Posterior vena cava (tissue), 2 donors: ENCODE measurements around the gene AP1G2. TPM values are rescaled to one million over a fixed set of nuclear protein-coding genes. Genes with fewer than 3 reads are reported as not detected.
A peak's percentile ranks its signal among the peaks of the same experiment; 100 is the strongest.

Experiments used
- DNase-seq: peaks from one replicate; pipeline ENCODE4 v3.0.0-alpha.2; 2020; ENCODE audit warnings: low spot score
- intact Hi-C, 2 donors: fragments of 100-400 bp; cut with DNase I; formaldehyde crosslinking; loops; one replicate each; pipeline versions ENCODE4 v1.14.1 to v1.14.2; 2022 to 2023
- total RNA-seq, 2 donors: library from RNA; stranded (reverse); fragmentation: NEBNext Ultra II Directional; extraction: Animal tissue kit (Norgen Biotek cat#: 25700); gene quantifications; one replicate each; pipeline ENCODE4 v1.2.1, GENCODE V29; 2021
- donor health status: DM: yes; HTN: yes; CAD: no.
- donor health status: DM: yes; HTN: yes; CAD: no.

The AP1G2 gene
- total RNA-seq, 2 donors from 2014 or later, result 31.5 to 36.5 TPM

DNA sequence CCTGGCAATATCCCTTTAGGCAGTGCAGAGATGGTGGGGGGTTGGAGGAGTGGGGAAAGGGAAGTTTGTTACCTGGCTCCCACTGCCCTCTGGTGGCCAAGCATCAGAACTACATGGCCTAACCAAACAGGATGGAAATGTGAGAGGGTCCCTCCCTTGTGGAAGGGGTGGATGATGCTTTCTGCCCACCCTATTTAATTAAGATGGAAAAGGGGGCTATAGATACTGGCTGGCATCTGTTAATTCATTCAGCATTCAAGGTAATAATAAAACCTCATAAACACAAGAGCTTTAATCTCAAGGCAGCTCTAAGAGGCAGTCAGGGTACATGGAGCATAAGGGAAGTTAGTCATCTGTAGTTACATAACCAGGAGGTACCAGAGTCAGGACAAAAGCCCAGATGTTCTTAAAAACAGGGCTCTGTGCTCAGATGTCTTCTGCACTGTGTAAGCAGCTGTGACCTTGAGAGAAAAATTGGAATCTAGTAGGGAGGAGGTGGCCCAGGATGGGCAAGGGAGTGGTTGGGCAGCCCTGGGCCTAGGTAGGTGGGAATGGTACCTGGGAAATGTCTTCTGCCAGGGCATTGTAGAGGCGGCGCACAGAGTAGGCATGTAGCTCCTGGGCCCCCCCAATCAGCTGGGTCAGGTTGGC, 4.6 kb downstream of the AP1G2 start:
- intact Hi-C loops, result loop anchor here (2.0 to 10.0 kb wide), 2 partner anchors 84 to 228 kb away; no protein-coding TSS in a partner anchor
- peak; percentile 76 for DNase-seq

DNA sequence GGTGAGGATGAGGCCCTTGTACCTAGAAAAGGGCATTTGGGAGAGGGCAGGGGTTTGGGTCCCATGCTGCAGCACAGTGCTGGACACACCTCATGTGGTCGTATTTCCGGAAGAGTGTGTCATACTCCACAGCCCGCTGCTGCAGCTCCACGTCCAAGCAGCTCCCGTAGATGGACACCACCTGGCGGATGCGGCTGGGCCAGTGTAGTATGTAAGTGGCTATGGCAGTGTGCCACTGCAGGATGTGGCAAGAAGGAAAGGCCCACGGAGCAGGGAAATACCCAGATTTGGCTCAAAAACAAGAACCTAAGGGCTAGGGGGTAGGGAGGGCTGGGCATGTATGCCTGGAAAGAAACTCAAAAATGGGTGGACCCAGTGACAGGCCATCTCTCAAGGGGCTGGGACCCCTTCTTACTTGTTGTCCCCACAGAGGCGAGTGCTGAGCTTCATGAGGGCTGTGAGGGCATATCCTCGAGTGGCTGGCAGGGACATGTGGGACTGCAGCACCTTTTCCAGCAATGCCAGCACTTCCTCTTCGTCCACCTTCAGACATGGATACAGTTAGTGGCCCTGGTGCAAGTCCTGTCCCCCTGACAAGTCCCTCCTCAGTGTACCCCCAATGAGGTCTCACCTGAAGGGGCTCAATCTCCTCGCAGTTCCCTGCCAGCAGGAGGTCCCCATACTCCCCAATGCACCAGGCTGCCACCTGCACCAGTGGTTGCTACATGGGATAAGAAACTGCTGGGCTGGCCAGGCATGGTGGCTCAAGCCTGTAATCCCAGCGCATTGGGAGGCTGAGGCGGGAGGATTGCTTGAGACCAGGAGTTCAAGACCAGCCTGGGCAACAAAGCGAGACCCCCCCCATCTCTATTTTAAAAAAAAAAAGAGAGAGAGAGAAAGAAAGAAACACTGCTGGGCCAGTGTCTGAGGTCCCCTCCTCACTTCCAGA, 5.4 kb downstream of the AP1G2 start:
- DNase-seq, result peak; percentile 80
- intact Hi-C loops, result loop anchor here (2.0 to 10.0 kb wide), 2 partner anchors 83 to 227 kb away; no protein-coding TSS in a partner anchor

DNA sequence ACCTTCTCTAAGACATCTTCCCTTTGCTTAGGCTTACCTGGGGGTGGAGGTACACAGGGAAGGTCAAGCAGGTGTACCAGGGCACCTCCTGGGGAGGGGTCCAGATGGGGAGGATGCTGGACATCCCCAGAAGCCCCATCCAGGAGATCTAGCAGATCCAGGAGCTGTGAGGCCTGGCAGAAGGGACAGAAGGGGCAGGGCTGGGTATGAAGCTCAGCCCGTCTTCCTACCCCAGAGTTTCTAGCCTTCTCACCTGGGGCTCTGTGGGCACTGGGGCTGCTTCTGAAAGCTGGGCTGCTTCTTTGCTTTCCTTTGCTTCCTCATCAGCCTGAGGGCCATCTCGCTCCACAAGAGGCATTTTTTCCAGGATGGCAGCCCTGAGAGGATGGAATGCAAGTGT, 6.3 kb downstream of the AP1G2 start:
- intact Hi-C loops, result loop anchor here in 1 of 2 donors (10.0 kb wide), 1 partner anchor 226 kb away; no protein-coding TSS in a partner anchor
- peak; percentile 40 for DNase-seq

DNA sequence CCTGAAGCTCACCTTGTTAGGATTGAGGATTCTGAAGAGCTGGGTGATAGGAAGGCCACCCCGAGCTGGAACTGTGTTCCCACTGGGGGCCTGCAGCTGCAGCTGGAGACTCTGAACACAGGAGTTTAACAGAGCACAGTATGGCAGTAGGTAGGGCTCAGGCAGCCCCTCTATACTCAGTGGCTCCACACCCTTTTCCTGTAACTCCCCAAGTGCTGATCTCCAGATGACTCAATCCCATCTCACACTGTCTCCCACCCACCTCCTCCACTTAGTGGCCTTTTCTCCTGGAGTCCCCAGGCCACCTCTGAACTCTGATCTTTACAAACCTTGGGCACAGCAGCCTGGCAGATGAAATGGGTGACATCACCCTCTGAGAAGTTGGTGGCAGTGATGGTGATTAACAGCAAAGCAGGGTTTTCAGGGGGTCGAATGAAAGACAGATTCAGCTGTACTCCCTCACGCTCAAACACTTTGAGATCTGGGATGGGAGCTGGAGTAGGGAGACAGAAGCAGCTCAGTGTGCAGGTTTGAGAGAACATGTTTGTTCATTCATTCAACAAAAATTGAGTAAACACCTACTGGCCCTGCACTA, 7.6 kb downstream of the AP1G2 start:
- intact Hi-C loops, result loop anchor here (10.0 kb wide), 2 partner anchors 225 to 235 kb away; partner anchors contain the start of gene PABPN1 (in 1 of the 2)
- no peak for DNase-seq

DNA sequence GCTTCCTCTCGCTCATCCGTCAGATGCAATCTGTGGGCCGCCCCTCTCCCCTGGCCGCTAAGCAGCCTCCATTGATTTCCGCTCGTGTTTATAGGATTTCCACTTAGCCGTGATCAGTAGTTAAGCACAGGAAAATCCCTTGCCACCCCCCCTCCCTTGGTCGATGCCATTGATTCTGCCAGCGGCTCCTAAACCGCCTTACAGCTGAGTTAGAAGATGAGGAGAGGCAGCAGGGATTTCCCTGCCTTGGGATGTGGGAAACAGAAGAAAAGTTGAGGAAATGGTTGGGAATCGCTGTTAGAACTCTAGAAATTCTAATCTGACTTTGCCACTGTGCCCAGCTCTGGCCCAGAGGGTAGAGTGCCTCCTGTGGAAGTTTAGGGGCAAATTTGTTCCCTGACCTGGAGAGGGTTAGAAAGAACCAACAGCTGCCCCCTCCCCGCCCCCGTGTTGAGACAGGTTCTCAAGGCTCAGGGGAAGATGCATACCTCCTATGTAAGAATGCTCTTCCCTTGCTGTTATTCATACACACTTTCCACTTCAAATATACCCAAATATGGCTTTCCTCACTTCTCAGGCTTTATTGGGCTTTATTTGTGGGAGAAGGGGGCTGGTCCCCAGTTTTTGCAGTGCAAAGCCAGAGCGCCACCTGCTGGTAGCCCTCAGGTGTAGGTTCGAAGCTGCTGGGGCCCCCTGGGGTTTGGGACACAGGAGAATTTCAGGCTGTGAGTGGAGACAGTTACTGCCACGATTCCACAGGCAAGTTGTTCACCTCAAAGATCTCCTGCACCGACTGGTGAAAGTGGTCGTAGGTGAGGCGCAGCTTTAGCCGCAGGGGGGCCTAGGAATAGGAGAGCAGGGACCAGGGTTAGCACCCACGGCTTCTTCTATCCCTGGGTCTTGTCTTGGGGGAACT, 8.3 kb downstream of the AP1G2 start:
- intact Hi-C loops, result loop anchor here in 1 of 2 donors (10.0 kb wide), 1 partner anchor 234 kb away; the partner anchor contains the start of gene PABPN1
- DNase-seq, result peak; percentile 88

DNA sequence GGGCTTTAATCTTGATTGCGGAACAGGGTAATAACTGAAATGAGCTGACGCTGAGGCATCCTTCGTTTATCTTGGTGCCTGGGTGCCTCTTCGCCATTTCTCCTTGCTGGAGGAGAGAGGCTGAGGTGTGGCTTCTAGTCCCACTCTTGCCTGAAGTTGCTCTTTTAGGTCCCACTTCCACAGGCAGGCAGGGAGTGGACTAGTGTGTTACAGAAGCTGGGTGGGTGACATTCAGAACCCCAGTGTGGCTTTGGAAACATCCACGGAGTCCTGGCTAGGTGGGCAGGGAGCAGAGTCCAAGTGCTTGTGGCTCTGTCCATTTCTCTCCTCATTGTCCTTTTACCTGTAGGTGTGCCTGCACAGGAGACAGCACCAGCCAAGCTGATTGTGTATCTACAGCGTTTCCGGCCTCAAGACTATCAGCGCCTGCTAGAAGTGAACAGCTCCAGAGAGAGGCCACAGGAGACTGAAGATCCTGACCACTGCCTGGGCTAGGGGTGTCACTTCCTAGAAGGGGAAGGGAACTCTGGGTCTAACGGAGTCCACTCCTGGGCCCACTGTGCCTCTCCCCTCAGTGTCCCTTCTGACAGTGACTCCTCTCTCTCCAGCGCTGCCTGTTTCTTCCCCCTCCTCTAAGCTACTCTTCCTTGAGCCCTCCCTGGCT, 9.1 kb downstream of the AP1G2 start:
- intact Hi-C loops, result loop anchor here in 1 of 2 donors (10.0 kb wide), 1 partner anchor 234 kb away; the partner anchor contains the start of gene PABPN1
- DNase-seq, result no peak

DNA sequence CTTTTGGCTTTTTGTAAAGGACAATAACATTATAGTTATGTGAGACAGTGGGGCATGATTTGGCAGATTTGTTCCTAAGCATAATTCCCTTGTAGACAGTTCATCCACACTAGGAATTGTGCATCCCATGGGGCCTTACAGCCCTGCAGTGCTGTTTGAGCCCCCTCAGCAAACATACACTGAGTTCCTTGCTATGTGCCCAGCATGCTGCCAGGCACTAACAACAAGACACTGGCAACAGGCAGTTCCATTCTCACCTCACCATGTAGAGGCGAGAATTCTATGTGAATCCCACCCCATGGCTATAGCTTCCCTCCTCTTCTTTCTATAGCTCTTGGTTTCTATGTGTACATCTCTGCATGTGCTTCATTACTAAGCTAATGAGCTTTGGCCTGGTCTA, 9.6 kb downstream of the AP1G2 start:
- no peak for DNase-seq
- intact Hi-C loops, result loop anchor here in 1 of 2 donors (10.0 kb wide), 1 partner anchor 233 kb away; the partner anchor contains the start of gene PABPN1

DNA sequence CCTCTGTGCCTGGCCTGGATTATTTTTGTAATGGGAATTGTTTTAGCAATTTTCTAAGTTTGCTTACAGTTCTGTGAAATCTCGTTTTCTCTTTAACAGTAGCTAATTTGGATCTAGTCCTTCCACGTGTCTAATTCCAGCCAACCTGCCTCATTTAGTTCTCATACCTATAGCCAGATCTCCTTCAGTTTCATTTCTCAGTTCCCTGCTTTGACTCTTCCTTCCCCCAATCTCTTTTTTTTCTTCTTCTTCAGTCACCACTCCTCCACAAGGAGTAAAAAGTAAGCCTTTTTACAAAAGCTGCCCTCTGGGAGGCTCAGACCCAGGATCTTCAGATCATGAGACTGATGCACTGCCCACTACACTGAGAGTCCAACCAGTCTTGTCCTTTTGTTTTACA, 10.1 kb downstream of the AP1G2 start:
- intact Hi-C loops, result loop anchor here in 1 of 2 donors (10.0 kb wide), 1 partner anchor 233 kb away; the partner anchor contains the start of gene PABPN1
- DNase-seq, result no peak

DNA sequence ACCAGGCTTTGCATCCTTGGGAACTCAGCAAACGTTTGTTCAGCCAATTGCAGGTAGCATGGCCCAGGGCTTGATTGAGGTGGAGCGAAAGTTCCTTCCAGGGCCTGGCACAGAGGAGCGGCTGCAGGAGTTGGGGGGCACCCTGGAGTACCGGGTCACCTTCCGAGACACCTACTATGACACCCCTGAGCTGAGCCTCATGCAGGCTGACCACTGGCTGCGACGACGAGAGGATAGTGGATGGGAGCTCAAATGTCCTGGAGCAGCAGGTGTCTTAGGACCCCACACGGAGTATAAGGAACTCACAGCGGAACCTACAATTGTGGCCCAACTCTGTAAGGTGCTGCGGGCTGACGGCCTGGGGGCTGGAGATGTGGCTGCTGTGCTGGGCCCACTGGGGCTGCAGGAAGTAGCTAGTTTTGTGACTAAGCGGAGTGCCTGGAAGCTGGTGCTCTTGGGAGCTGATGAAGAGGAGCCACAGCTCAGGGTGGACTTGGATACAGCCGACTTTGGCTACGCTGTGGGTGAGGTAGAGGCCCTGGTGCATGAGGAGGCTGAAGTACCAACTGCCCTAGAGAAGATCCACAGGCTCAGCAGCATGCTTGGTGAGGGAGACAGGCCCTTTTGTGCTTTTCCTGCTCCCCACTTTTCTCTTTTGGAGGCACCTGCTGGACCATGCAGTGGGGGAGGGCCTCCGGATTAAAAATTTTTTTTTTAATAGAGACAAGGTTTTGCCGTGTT, 10.7 kb downstream of the AP1G2 start:
- intact Hi-C loops, result loop anchor here in 1 of 2 donors (10.0 kb wide), 1 partner anchor 232 kb away; the partner anchor contains the start of gene PABPN1
- DNase-seq, result no peak

DNA sequence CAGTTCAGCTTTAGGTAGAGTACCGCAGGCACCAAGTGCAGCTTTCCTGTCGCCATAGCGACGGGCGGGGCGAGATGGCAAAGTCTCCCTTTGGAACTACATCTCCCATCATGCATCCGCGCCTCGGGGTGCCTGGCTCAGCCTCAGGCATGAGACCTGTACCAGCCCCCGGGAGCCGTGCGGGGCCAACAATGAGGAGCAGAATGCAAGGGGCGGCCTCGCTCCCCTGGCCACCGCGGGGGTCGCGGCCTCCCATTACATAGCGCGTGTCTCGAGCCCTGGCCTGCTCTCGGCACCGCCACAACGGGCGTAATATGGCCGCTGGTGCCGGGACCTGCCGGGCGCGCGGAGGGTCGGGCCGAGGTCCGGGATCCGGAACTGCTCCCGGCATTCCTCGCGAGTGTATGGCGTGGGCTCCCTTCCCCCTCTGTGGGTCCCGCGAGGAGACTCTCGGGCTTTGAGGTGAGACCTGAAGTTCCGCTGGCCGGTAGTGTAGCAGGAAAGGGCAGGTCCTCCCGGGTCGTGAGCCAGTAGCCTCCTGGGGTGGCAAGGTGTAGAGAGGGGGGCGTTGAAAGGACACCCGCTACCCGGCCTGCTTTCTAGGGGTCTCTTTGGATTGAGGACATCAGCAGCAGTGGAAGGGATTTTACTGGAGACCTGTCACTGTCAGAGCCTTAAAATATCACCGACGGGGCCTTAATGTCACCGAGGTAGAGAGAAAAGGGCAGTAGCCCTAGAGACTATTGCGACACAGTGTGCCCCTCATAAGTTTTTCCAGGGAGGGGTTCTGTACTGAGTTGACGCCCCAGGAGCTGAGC, 11.5 kb downstream of the AP1G2 start, which contains the start of gene THTPA:
THTPA (plus strand) TSS at position 390 of the 818 bp plus-strand sequence. CDS start 487 bp downstream, outside the sequence.
- DNase-seq, result peak; percentile 98
- intact Hi-C loops, result loop anchor here in 1 of 2 donors (10.0 kb wide), 1 partner anchor 231 kb away; the partner anchor contains the start of gene PABPN1

DNA sequence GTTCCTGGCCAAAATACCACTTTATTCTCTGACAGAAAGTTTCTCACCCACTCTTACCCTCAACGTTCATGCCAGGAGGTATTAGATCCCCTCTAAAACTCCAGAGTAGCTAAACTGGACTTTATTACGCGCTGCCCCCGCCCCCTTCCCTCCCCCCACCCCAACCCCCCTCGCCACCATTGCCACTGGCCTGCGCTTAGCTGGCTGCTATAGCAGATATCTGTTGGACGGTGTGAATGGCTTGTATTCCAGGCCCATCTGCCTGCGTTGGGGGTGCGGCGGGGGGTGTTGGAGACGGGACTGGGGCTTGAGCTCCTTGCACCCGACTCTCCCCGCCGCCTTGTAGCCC, 12.1 kb downstream of the AP1G2 start:
- DNase-seq, result no peak
- intact Hi-C loops, result loop anchor here in 1 of 2 donors (10.0 kb wide), 1 partner anchor 231 kb away; the partner anchor contains the start of gene PABPN1

DNA sequence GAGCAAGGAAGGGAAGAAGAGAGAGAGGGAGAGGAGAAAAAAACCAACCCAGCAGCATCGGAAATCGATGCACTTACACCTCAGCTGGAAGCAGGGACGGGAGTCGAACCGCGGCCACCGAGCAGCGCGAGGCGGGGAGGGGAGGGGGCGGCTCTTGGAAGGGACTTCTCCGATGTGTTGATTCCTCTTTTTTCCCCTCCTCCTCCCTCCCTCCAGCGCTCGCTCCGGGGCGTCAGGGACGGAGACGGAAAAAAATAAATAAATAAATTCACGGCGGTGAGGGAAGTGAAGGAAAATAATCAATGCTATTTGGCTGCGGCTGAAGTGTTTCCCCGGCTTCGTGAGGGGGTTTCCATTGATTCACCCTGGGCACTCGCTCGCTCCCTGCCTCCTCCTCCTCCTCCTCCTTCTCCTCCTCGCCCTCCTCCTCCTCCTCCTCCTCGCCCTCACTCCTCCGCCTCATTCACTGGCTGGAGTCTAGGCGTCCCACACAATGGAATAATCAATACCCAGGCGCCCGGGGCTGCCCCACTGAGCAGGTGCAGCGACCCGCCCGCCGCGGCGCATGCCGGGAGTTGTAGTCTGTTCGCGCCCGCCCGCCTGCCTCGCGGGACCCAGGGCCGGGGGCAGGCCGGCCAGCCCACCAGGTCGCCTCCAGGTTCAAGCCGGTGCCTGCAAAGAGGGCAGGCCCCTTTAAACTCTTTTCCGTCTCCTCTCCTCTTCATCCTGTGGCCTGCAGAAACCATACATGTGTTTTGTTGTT, 16.1 kb downstream of the AP1G2 start, which contains the start of gene ZFHX2:
ZFHX2 (minus strand) TSS at position 500 of the 763 bp plus-strand sequence. CDS start 16,440 bp downstream, outside the sequence.
- intact Hi-C loops, result loop anchor here in 1 of 2 donors (10.0 kb wide), 1 partner anchor 227 kb away; the partner anchor contains the start of gene PABPN1
- peak; percentile 87 for DNase-seq

DNA sequence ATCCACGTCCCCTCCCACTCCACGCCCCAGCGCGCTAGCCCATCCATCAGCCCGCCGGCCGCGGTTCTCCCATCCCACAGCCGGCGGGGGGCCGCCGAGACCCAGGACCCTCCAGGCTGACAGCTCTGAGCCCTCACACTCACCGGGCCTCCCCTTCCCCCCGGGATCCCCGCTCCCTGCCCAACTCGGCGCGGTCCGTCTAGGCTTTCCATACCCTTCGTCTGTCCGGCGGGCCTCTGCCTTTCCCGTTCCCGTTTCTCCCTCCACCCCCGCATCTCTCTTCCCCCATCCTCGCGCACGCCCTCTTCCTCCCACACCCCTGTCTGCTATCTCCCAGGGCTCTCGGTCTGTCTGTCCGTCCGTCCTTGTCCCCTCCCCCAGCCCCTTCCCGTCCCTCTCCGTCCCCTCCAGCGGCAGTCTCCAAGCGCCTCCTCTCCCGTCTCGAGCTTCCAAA, 16.8 kb downstream of the AP1G2 start:
- intact Hi-C loops, result loop anchor here in 1 of 2 donors (10.0 kb wide), 1 partner anchor 226 kb away; the partner anchor contains the start of gene PABPN1
- no peak for DNase-seq

DNA sequence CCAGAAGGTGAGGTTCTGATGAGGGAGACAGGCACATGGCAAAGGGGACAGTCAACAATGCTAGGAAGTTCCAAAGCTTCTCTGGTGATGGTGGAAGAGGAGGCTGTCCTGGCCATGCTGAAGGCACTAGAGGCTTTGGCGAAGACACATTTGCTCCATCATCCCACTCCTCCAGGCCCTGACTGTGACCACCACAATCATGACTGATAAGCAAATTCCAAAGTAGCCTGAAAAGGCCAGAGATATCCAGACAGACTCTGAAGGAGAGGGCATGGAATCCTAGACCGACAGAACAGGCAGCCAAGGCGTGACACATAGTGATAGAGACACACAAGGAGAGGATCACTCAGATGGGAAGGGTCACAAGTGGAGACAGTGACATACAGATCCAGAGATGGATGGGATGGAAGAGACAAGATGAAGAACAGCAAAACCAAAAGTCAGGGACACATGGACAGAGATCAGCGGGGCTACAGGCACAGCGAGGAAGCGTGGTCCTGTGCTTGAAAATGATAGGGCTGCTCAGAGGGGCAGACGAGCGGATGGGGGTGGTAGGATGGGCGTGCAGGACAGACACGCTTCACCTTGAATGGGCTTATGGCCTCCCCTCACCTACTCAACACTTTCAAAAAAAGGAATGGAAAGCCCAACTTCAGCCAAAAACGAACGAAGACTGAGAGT, 17.3 kb downstream of the AP1G2 start:
- no peak for DNase-seq
- intact Hi-C loops, result loop anchor here in 1 of 2 donors (10.0 kb wide), 1 partner anchor 225 kb away; the partner anchor contains the start of gene PABPN1
